Muscle of leg (tissue), 11 donors: ENCODE data around the gene DNAJB12. TPM values are rescaled to one million over a fixed set of nuclear protein-coding genes. Genes with fewer than 3 reads are reported as not detected.

Source experiments
- DNase-seq: peaks from one replicate; pipeline ENCODE4 v3.0.0; 2013
- H3K27ac ChIP-seq: one replicate; pipeline ENCODE4 v1.5.1; 2013; ENCODE audit warnings: mild to moderate bottlenecking, low read length, control low read depth
- H3K27me3 ChIP-seq: one replicate; pipeline ENCODE4 v1.6.1; 2013; ENCODE audit warnings: low read length; ENCODE audit not compliant: control insufficient read depth, insufficient read depth
- H3K36me3 ChIP-seq: one replicate; pipeline ENCODE4 v1.6.1; 2013; ENCODE audit warnings: low read length; ENCODE audit not compliant: control insufficient read depth, insufficient read depth
- H3K4me1 ChIP-seq: one replicate; pipeline ENCODE4 v1.6.1; 2013; ENCODE audit warnings: low read length; ENCODE audit not compliant: control insufficient read depth, insufficient read depth
- H3K4me3 ChIP-seq: one replicate; pipeline ENCODE4 v1.5.1; 2013; ENCODE audit warnings: low read length, control low read depth
- H3K9me3 ChIP-seq: replicated peaks from 2 replicates; pipeline ENCODE4 v1.6.1; 2013; ENCODE audit warnings: low read depth, low read length; ENCODE audit not compliant: control insufficient read depth
- WGBS: methylation state at CpG from one replicate; pipeline ENCODE4 v1.1.5; 2013; ENCODE audit warnings: missing lambda C conversion rate; ENCODE audit not compliant: insufficient coverage; 5-methylcytosine and 5-hydroxymethylcytosine counted together
- polyA plus RNA-seq, 8 donors: library from polyadenylated mRNA; unstranded; fragments of 120-200 nt; gene quantifications; one replicate each; pipeline versions ENCODE4 v1.2.1 to v1.2.3, GENCODE V29; 2013; ENCODE audit warnings: inconsistent platforms in 1 of 8, low replicate concordance in 1 of 8; ENCODE audit not compliant: insufficient read length in 8 of 8, insufficient read depth in 1 of 8
- total RNA-seq: library from RNA; stranded (reverse); fragments of 120-200 nt; gene quantifications from one replicate; pipeline ENCODE4 v1.2.4, GENCODE V29; 2013

Gene DNAJB12
- total and polyA plus RNA-seq, 9 donors, result 19.6 to 25.1 (median 22.8) TPM

- Histone ChIP-seq H3K27me3 (no peaks in the 10 kb centered on the region), H3K36me3 (no peaks in the 10 kb centered on the region), H3K27ac (peak overlapping the region; percentile 85), H3K4me3 (no peak overlapping the region), H3K4me1 (peaks cover 81% of the 10 kb centered on the region), H3K9me3 (no peaks in the 10 kb centered on the region)
- DNase-seq, result peak; percentile 25
- 52% methylated on average over 5 of the region's 10 CpGs for WGBS
Measured at GRCh38 chr10:72318418-72319262, 36.1 kb downstream of the DNAJB12 start.

GRCh38 chr10:72316748-72317435, 37.8 kb downstream of the DNAJB12 start:
- Histone ChIP-seq H3K36me3 (no peaks in the 10 kb centered on the region), H3K9me3 (no peaks in the 10 kb centered on the region), H3K4me3 (no peak overlapping the region), H3K4me1 (peaks cover 63% of the 10 kb centered on the region), H3K27ac (peak overlapping the region; percentile 87), H3K27me3 (no peaks in the 10 kb centered on the region)
- 63% methylated on average over 4 of the region's 12 CpGs for WGBS
- DNase-seq, result peak; percentile 70

DNA sequence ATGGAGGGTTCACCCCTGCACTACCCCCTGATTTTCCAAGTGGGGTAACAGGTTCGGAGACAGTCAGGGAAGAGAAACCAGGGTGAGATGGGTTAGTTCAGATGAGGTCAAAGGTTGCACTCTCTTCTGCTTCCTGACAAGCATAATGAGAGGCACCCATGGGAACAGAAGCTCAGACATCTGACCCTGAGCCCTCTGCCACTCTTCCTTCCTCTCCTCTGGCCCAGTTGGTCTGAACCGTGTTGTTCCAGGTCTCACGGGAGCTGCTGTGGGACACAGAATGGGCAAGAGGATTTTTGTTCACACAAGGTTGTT, 38.4 kb downstream of the DNAJB12 start:
- WGBS, result 0% methylated on average over 1 of the region's 3 CpGs
- peaks cover 58% of the 10 kb centered on the region for H3K4me1 ChIP-seq
- H3K36me3 ChIP-seq, result no peaks in the 10 kb centered on the region
- no peaks in the 10 kb centered on the region for H3K9me3 ChIP-seq
- H3K27ac ChIP-seq, result peak overlapping the region; percentile 87
- H3K27me3 ChIP-seq, result no peaks in the 10 kb centered on the region
- DNase-seq, result peak; percentile 27
- no peak overlapping the region for H3K4me3 ChIP-seq

DNA sequence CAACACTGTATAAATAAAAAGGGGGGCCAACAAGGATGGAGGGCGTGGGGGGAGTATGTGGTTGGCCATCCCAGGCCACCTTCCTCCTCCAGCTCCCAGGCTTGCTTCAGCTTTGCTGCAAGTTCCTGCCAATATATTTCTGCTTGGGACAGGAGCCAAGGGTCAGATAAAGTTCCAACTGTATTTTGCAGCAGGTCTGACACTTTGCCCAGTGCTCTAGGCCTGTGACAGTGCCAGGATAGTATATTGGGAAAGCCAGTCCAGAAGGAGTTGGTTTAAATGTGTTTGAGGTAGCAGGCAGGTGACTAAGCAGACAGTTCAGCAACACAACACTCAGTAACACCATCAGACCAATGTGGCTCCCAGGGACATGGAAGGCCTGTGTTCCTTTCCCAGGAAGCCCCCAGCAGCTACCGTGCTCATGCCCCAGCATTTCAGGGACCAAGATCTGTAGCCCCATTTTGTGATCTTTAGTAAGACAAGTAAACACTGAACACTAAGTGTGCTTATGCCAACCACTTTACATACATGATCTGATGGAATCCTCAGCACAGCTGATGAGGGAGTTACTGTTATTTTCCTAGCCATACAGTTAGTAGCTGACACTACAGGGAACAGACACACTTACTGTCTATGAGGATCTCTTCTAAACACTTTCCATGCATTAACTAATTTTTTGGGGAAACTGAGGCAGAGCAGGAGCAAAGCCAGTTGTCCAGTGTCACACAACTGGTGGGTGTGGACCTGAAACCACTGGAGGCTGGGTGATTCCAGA, 38.9 kb downstream of the DNAJB12 start:
- Histone ChIP-seq H3K4me3 (no peak overlapping the region), H3K4me1 (peaks cover 56% of the 10 kb centered on the region), H3K27ac (peak overlapping the region; percentile 87), H3K27me3 (no peaks in the 10 kb centered on the region), H3K36me3 (no peaks in the 10 kb centered on the region), H3K9me3 (no peaks in the 10 kb centered on the region)
- no CpG with 5 or more reads among the region's 2 CpGs for WGBS
- DNase-seq, result peak; percentile 92

DNA sequence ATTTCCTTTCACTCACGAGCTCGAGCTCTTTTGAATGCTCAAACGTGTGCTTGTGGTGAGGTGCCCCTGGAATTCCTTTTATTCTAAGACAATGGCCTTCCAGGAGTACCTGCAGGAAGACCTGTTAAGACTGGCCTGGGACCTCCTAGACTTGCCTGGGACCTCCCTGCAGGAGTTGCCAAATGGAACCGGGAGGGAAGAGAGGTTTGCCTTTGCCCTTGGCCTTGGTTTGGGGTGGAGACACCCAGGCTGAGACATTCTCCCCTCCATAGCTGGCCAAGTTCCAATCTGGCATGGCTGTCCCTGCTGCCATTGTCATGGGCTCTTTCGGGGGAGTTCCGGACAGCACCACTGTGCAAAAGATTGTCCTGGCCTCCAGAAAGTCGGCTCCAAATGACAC, 39.7 kb downstream of the DNAJB12 start:
- H3K36me3 ChIP-seq, result no peaks in the 10 kb centered on the region
- peak overlapping the region; percentile 87 for H3K27ac ChIP-seq
- WGBS, result 43% methylated on average over 2 of the region's 7 CpGs
- H3K4me3 ChIP-seq, result no peak overlapping the region
- H3K9me3 ChIP-seq, result no peaks in the 10 kb centered on the region
- peak; percentile 57 for DNase-seq
- H3K27me3 ChIP-seq, result no peaks in the 10 kb centered on the region
- peaks cover 56% of the 10 kb centered on the region for H3K4me1 ChIP-seq

DNA sequence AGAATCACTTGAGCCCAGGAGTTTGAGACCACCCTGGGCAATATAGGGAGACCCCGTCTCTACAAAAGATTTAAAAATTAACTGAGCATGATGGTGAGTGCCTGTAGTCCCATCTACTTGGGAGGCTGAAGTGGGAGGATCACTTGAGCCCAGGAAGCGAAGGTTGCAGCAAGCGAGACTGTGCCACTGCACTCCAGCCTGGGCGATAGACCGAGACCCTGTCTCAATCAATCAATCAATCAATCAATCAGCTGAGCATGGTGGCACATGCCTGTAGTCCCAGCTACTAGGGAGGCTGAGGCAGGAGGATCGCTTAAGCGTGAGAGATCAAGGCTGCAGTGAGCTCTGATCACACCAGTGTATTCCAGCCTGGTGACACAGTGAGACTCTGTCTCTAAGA, 40.5 kb downstream of the DNAJB12 start:
- 100% methylated on average over 6 of the region's 7 CpGs for WGBS
- Histone ChIP-seq H3K27me3 (no peaks in the 10 kb centered on the region), H3K4me3 (no peak overlapping the region), H3K4me1 (peaks cover 57% of the 10 kb centered on the region), H3K36me3 (no peaks in the 10 kb centered on the region), H3K9me3 (no peaks in the 10 kb centered on the region), H3K27ac (no peak overlapping the region)
- no peak for DNase-seq

- H3K4me1 ChIP-seq, result peaks cover 61% of the 10 kb centered on the region
- DNase-seq, result no peak
- no peak overlapping the region for H3K27ac ChIP-seq
- H3K4me3 ChIP-seq, result no peak overlapping the region
- H3K27me3 ChIP-seq, result no peaks in the 10 kb centered on the region
- no peaks in the 10 kb centered on the region for H3K9me3 ChIP-seq
- WGBS, result 95% methylated on average over 4 of the region's 8 CpGs
- no peaks in the 10 kb centered on the region for H3K36me3 ChIP-seq
Measured at GRCh38 chr10:72312865-72313391, 41.8 kb downstream of the DNAJB12 start.

DNA sequence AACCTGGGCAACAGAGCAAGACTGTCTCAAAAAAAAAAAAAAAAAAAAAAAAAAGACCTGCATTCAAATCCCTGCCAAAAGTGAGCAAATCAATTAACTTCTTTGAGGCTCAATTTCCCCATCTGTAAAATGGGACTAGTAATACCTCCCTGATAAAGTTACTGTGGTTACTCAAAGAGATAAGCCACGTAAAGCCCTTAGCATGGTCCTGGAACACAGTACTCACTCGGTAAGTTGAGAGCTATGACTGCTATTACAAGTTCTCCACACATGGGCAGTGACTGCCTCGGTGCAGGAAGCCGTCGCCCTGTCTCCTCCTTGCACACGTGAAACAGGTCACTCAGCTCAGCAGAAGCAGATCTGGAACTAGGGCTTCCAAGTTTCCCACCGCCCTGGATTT, 43.1 kb downstream of the DNAJB12 start:
- no peak for DNase-seq
- WGBS, result 76% methylated on average over 6 of the region's 7 CpGs
- Histone ChIP-seq H3K4me3 (no peak overlapping the region), H3K4me1 (peaks cover 54% of the 10 kb centered on the region), H3K27ac (no peak overlapping the region), H3K27me3 (no peaks in the 10 kb centered on the region), H3K9me3 (no peaks in the 10 kb centered on the region), H3K36me3 (no peaks in the 10 kb centered on the region)

DNA sequence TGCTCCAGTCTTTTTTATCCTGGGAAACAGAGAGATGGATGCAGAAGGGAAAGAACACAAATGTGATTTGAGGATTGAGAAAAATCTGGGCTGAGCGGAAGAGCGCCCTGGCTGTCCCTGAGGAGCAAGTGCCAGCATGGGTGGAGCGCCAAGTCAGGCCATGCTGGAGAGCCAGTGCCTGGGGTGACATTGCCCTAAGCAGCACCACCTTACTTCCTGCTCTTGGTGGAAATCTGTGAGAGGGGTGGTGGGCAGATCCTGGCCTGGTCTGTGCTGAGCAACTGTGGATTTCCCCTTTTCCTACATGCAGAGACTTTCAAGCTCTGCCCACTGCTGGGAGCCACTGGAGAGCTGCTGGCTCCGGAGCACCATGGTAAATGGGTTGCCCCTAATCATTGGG, 44.1 kb downstream of the DNAJB12 start:
- peak; percentile 23 for DNase-seq
- Histone ChIP-seq H3K4me3 (no peak overlapping the region), H3K9me3 (no peaks in the 10 kb centered on the region), H3K4me1 (peaks cover 44% of the 10 kb centered on the region), H3K27me3 (no peaks in the 10 kb centered on the region), H3K36me3 (no peaks in the 10 kb centered on the region), H3K27ac (peak overlapping the region; percentile 53)
- 38% methylated on average over 1 of the region's 4 CpGs for WGBS

- H3K9me3 ChIP-seq, result no peaks in the 10 kb centered on the region
- no peaks in the 10 kb centered on the region for H3K27me3 ChIP-seq
- peak; percentile 46 for DNase-seq
- H3K4me3 ChIP-seq, result no peak overlapping the region
- 22% methylated on average over 6 of the region's 11 CpGs for WGBS
- peaks cover 40% of the 10 kb centered on the region for H3K4me1 ChIP-seq
- peak overlapping the region; percentile 53 for H3K27ac ChIP-seq
- H3K36me3 ChIP-seq, result no peaks in the 10 kb centered on the region
Measured at GRCh38 chr10:72310241-72310633, 44.5 kb downstream of the DNAJB12 start.
